GM12878 (cell line): ENCODE results near the gene AIG1. TPM values are rescaled to one million over a fixed set of nuclear protein-coding genes. Genes with fewer than 3 reads are reported as not detected.

Experiments
- ATAC-seq: fragments of 200-7000 bp; cut with Tn5 transposase; 3 replicates; pipeline ENCODE4 v1.9.1; 2020; ENCODE audit warnings: mild to moderate bottlenecking, moderate library complexity
- BruUV-seq: library from RNA; stranded (reverse); fragments of 400-500 nt; replicated peaks from 2 replicates; lab custom pipeline; 2021; lab: Mats Ljungman, UMichigan
- CTCF ChIA-PET: fragments of 300-600 bp; sonication (Branson Sonifier 250); formaldehyde crosslinking; extraction: SDS; loops from one replicate; lab custom pipeline; 2021; ENCODE audit warnings: inconsistent platforms; lab: Yijun Ruan, JAX
- POLR2A ChIA-PET: fragments of 350-600 bp; formaldehyde crosslinking; extraction: SDS; loops from one replicate; lab custom pipeline; 2021; ENCODE audit warnings: inconsistent platforms; lab: Charles Lee
- RAD21 ChIA-PET: fragments of 300-600 bp; sonication (Branson Sonifier 250); formaldehyde crosslinking; loops from one replicate; lab custom pipeline; 2023; ENCODE audit warnings: antibody characterized with exemption; ENCODE audit not compliant: unreplicated experiment; lab: Charles Lee
- SMC1A ChIA-PET: fragments of 300-600 bp; sonication (Branson Sonifier 250); formaldehyde crosslinking; loops from one replicate; lab custom pipeline; 2023; ENCODE audit not compliant: unreplicated experiment, uncharacterized antibody; lab: Charles Lee
- DNase-seq: peaks from one replicate; pipeline ENCODE4 v3.0.0-alpha.2; 2011; ENCODE audit warnings: low read depth, low spot score
- FAIRE-seq: peaks from 3 replicates; lab custom pipeline; 2011; peaks lifted over from hg19 to GRCh38; lab: Jason Lieb, UNC
- H2AFZ ChIP-seq: 2 replicates; pipeline ENCODE4 v1.6.0; 2011; ENCODE audit warnings: low read depth, low read length, control low read depth; ENCODE audit not compliant: control insufficient read depth
- H3K27ac ChIP-seq: 2 replicates; pipeline ENCODE4 v1.5.1; 2011; ENCODE audit warnings: control low read depth; ENCODE audit not compliant: control insufficient read depth, insufficient read depth
- H3K27me3 ChIP-seq, 2 experiments: replicated peaks in 1 of 2; 2 replicates each; pipeline versions ENCODE4 v1.6.0 to v1.6.1; 2011; ENCODE audit warnings: low read length in 1 of 2; ENCODE audit not compliant: control insufficient read depth in 2 of 2, insufficient read depth in 2 of 2
- H3K36me3 ChIP-seq, 2 experiments: 2 replicates each; pipeline ENCODE4 v1.5.1; 2011; ENCODE audit warnings: low read length in 1 of 2; ENCODE audit not compliant: control insufficient read depth in 2 of 2, insufficient read depth in 2 of 2
- H3K4me1 ChIP-seq: 2 replicates; pipeline ENCODE4 v1.6.1; 2011; ENCODE audit warnings: mild to moderate bottlenecking, low read length, moderate library complexity, mixed read lengths; ENCODE audit not compliant: control insufficient read depth, insufficient read depth
- H3K4me2 ChIP-seq: 2 replicates; pipeline ENCODE4 v1.6.0; 2011; ENCODE audit warnings: control low read depth; ENCODE audit not compliant: control insufficient read depth, insufficient read depth
- H3K4me3 ChIP-seq: fragments of 200-600 bp; sonication (generic); 2 replicates; pipeline ENCODE4 v1.5.1; 2016
- H3K79me2 ChIP-seq: 2 replicates; pipeline ENCODE4 v1.6.0; 2011; ENCODE audit warnings: low read length; ENCODE audit not compliant: control insufficient read depth, insufficient read depth
- H3K9ac ChIP-seq: 2 replicates; pipeline ENCODE4 v1.8.0; 2011; ENCODE audit warnings: low read length, control low read depth, mixed read lengths; ENCODE audit not compliant: control insufficient read depth, insufficient read depth
- H3K9me3 ChIP-seq: replicated peaks from 3 replicates; pipeline ENCODE4 v1.5.1; 2011; ENCODE audit warnings: mild to moderate bottlenecking, low read length; ENCODE audit not compliant: control insufficient read depth, insufficient read depth
- H4K20me1 ChIP-seq: 2 replicates; pipeline ENCODE4 v1.6.0; 2011; ENCODE audit not compliant: control insufficient read depth, insufficient read depth
- ASH2L ChIP-seq: fragments of 300-600, 200-600 bp; sonication (generic); IDR thresholded peaks from 2 replicates; pipeline ENCODE4 v1.6.1; 2017; ENCODE audit warnings: low read depth, mild to moderate bottlenecking, borderline replicate concordance
- BHLHE40 ChIP-seq, 2 experiments: fragments of 450-650 bp in 1 of 2; IDR thresholded peaks; 2 replicates each; pipeline ENCODE4 v1.6.1; 2011 to 2017; ENCODE audit warnings: low read depth in 2 of 2, borderline replicate concordance in 1 of 2, improper control_type of control experiment in 1 of 2, low read length in 1 of 2, mild to moderate bottlenecking in 1 of 2
- CREM ChIP-seq: IDR thresholded peaks from 2 replicates; pipeline ENCODE4 v1.6.1; 2014; ENCODE audit warnings: antibody characterized with exemption, low read depth
- FOS ChIP-seq: IDR thresholded peaks from 3 replicates; pipeline ENCODE4 v1.6.1; 2011; ENCODE audit warnings: borderline replicate concordance; ENCODE audit not compliant: insufficient read length; ENCODE audit errors: extremely low read depth
- NBN ChIP-seq: fragments of 450-650 bp; IDR thresholded peaks from 2 replicates; pipeline ENCODE4 v1.6.1; 2016
- RFX5 ChIP-seq: IDR thresholded peaks from 2 replicates; pipeline ENCODE4 v1.6.1; 2011; ENCODE audit warnings: low read depth, low read length, improper control_type of control experiment
- SMAD5 ChIP-seq: IDR thresholded peaks from 2 replicates; pipeline ENCODE4 v1.6.1; 2016; ENCODE audit warnings: antibody characterized with exemption, low read depth
- SREBF1 ChIP-seq: IDR thresholded peaks from 2 replicates; pipeline ENCODE4 v1.6.1; 2012; ENCODE audit warnings: mild to moderate bottlenecking, low read length
- ZNF384 ChIP-seq: IDR thresholded peaks from 2 replicates; pipeline ENCODE4 v1.6.1; 2012; ENCODE audit warnings: low read depth, mild to moderate bottlenecking, low read length, improper control_type of control experiment, borderline replicate concordance
- ZNF622 ChIP-seq: fragments of 450-650 bp; IDR thresholded peaks from 2 replicates; pipeline ENCODE4 v1.6.1; 2017; ENCODE audit warnings: mild to moderate bottlenecking, inconsistent platforms
- WGBS: methylation state at CpG from one replicate; pipeline ENCODE4 v1.1.6; 2016; ENCODE audit warnings: low lambda C conversion rate; ENCODE audit not compliant: insufficient replicate concordance, insufficient coverage; ENCODE audit errors: missing lambda C conversion rate; 5-methylcytosine and 5-hydroxymethylcytosine counted together
- in situ Hi-C: fragments of 300-500 bp; cut with MboI; formaldehyde crosslinking; loops from 9 replicates; pipeline ENCODE4 v1.14.3; 2018; ENCODE audit warnings: mixed read lengths
- intact Hi-C: fragments of 100-400 bp; cut with micrococcal nuclease; formaldehyde crosslinking; loops from one replicate; pipeline ENCODE4 v1.14.2; 2022; ENCODE audit not compliant: unreplicated experiment
- polyA plus RNA-seq, 11 experiments: library from polyadenylated mRNA; depleted of rRNA in 4 of 11; unstranded in 6 of 11; stranded (reverse) in 5 of 11; fragments of >200 nt; fragmentation: Nextera tagmentation in 4 of 11; fragmentation: Illumina TruSeq in 1 of 11; extraction: Ambion mirVana in 4 of 11; extraction: Trizol in 1 of 11; gene quantifications; 1 replicate in 1 of 11; 2 replicates in 10 of 11; pipeline versions ENCODE4 v1.2.1 to v1.2.3, GENCODE V29; 2011 to 2016; ENCODE audit warnings: inconsistent platforms in 2 of 11, missing spikeins in 2 of 11, low read depth in 1 of 11
- total RNA-seq, 4 experiments: library from RNA; depleted of rRNA in 3 of 4; stranded (reverse); fragments of >200 nt in 3 of 4; fragmentation: Illumina TruSeq in 1 of 4; extraction: Trizol in 1 of 4; gene quantifications; 2 replicates each; pipeline versions ENCODE4 v1.2.1 to v1.2.3, GENCODE V29; 2013 to 2021
- TF ChIP-seq, protein P1 (sequence below): IDR thresholded peaks from 2 replicates; pipeline ENCODE4 v1.6.1; 2012; ENCODE audit warnings: low read depth, low read length, improper control_type of control experiment
- TF ChIP-seq, protein P2 (sequence below): fragments of 450-650 bp; IDR thresholded peaks from 2 replicates; pipeline ENCODE4 v1.6.1; 2017; ENCODE audit warnings: mild to moderate bottlenecking, low read depth, inconsistent platforms; ENCODE audit not compliant: poor library complexity, severe bottlenecking
- TF ChIP-seq, protein P3 (sequence below): fragments of 450-650 bp; IDR thresholded peaks from 2 replicates; pipeline ENCODE4 v1.6.1; 2018; ENCODE audit warnings: mild to moderate bottlenecking, low read depth, moderate library complexity; ENCODE audit not compliant: partially characterized antibody

Gene AIG1
- total and polyA plus RNA-seq, 10 of the 15 experiments (the other 5 are each of a cell fraction or from before 2014, with no cell fraction given), result 27.0 to 74.5 (median 36.4) TPM

DNA sequence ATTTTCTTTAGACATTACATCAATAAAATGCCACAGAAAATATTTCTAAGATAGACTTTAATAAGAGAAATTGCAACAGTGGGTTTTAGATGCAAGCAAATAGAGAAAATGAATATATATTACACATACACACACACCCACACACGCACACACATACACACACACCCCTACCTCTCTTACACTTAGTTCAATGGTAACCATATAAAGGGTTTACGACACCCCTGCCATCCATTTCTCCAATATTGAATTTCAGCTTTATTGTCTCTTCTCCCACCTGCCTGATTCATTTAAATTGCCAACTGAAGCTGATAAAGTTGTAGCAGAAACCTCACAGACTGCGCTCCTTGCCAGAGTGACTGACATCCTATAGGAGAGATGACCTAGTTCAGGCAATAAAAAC, 235.2 kb downstream of the AIG1 start:
- WGBS, result 85% methylated on average over 3 of the region's 3 CpGs
- SMC1A ChIA-PET, result no interaction called here
- no TSS peak for BruUV-seq
- Histone ChIP-seq H3K36me3 (no peaks in the 10 kb centered on the region), H3K9me3 (no peaks in the 10 kb centered on the region), H3K27me3 (no peaks in the 10 kb centered on the region; a peak in 1 of 4 replicates), H2AFZ (no peak overlapping the region), H3K79me2 (no peaks in the 10 kb centered on the region), H3K4me1 (peaks cover 10% of the 10 kb centered on the region; the same call in 1 of the 2 replicates), H3K9ac (no peak overlapping the region)
- POLR2A ChIA-PET, result no interaction called here
- in situ Hi-C loops (no loop called here), intact Hi-C loops (no loop called here)
- no peak for DNase-seq
- RAD21 ChIA-PET, result no interaction called here
- CTCF ChIA-PET, result interaction anchor here (1.5 kb wide), 1 partner anchor 16 kb away, joined by 4 read pairs; no protein-coding TSS in a partner anchor
- no peak for ATAC-seq
- TF ChIP-seq, protein P1, sequence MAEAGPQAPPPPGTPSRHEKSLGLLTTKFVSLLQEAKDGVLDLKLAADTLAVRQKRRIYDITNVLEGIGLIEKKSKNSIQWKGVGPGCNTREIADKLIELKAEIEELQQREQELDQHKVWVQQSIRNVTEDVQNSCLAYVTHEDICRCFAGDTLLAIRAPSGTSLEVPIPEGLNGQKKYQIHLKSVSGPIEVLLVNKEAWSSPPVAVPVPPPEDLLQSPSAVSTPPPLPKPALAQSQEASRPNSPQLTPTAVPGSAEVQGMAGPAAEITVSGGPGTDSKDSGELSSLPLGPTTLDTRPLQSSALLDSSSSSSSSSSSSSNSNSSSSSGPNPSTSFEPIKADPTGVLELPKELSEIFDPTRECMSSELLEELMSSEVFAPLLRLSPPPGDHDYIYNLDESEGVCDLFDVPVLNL, result no peak
- no peak for TF ChIP-seq CREM
- TF ChIP-seq BHLHE40 (IDR thresholded peaks at IDR 0.05; ENCODE audit: borderline replicate concordance in 1 of 2, low read depth in 2 of 2, low read length in 1 of 2), result no peak
- TF ChIP-seq RFX5, result no peak
- TF ChIP-seq FOS, result no peak
- TF ChIP-seq SMAD5, result no peak
- TF ChIP-seq NBN, result no peak
- TF ChIP-seq, protein P2, sequence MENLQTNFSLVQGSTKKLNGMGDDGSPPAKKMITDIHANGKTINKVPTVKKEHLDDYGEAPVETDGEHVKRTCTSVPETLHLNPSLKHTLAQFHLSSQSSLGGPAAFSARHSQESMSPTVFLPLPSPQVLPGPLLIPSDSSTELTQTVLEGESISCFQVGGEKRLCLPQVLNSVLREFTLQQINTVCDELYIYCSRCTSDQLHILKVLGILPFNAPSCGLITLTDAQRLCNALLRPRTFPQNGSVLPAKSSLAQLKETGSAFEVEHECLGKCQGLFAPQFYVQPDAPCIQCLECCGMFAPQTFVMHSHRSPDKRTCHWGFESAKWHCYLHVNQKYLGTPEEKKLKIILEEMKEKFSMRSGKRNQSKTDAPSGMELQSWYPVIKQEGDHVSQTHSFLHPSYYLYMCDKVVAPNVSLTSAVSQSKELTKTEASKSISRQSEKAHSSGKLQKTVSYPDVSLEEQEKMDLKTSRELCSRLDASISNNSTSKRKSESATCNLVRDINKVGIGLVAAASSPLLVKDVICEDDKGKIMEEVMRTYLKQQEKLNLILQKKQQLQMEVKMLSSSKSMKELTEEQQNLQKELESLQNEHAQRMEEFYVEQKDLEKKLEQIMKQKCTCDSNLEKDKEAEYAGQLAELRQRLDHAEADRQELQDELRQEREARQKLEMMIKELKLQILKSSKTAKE, result no peak
- no peak for TF ChIP-seq ZNF384
- no peak for TF ChIP-seq ZNF622
- TF ChIP-seq SREBF1, result no peak
- TF ChIP-seq, protein P3, sequence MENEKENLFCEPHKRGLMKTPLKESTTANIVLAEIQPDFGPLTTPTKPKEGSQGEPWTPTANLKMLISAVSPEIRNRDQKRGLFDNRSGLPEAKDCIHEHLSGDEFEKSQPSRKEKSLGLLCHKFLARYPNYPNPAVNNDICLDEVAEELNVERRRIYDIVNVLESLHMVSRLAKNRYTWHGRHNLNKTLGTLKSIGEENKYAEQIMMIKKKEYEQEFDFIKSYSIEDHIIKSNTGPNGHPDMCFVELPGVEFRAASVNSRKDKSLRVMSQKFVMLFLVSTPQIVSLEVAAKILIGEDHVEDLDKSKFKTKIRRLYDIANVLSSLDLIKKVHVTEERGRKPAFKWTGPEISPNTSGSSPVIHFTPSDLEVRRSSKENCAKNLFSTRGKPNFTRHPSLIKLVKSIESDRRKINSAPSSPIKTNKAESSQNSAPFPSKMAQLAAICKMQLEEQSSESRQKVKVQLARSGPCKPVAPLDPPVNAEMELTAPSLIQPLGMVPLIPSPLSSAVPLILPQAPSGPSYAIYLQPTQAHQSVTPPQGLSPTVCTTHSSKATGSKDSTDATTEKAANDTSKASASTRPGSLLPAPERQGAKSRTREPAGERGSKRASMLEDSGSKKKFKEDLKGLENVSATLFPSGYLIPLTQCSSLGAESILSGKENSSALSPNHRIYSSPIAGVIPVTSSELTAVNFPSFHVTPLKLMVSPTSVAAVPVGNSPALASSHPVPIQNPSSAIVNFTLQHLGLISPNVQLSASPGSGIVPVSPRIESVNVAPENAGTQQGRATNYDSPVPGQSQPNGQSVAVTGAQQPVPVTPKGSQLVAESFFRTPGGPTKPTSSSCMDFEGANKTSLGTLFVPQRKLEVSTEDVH, result no peak
- TF ChIP-seq ASH2L, result no peak
- TF ChIP-seq, all 136 proteins: peak for 0
- no peak for FAIRE-seq
- no peak overlapping the region for H3K4me3 ChIP-seq
- no peak overlapping the region for H3K27ac ChIP-seq
- H4K20me1 ChIP-seq, result no peaks in the 10 kb centered on the region
- no peak overlapping the region for H3K4me2 ChIP-seq
